H1 (cell line): ENCODE results near the gene VPS11. TPM values are rescaled to one million over a fixed set of nuclear protein-coding genes. Genes with fewer than 3 reads are reported as not detected.

Experiments used
- CTCF ChIA-PET: fragments of 300-600 bp; sonication (Branson Sonifier 250); formaldehyde crosslinking; loops from one replicate; lab custom pipeline; 2021; ENCODE audit not compliant: partially characterized antibody; lab: Charles Lee
- POLR2A ChIA-PET: fragments of 300-600 bp; sonication (Branson Sonifier 250); formaldehyde crosslinking; loops from one replicate; lab custom pipeline; 2021; ENCODE audit warnings: inconsistent platforms; ENCODE audit not compliant: partially characterized antibody; lab: Charles Lee
- DNase-seq, 2 experiments: peaks; one replicate each; pipeline versions ENCODE4 v3.0.0 to v3.0.0-alpha.2; 2010 to 2022; ENCODE audit warnings: low spot score in 2 of 2, low read depth in 1 of 2, mixed read lengths in 1 of 2
- FAIRE-seq: peaks from 2 replicates; lab custom pipeline; 2011; peaks lifted over from hg19 to GRCh38; lab: Jason Lieb, UNC
- H2AFZ ChIP-seq: 2 replicates; pipeline ENCODE4 v1.8.1; 2012; ENCODE audit warnings: low read length, inconsistent platforms
- H2AK5ac ChIP-seq: 2 replicates; pipeline ENCODE4 v1.6.1; 2013; ENCODE audit warnings: low read depth, low read length
- H2BK120ac ChIP-seq: replicated peaks from 2 replicates; pipeline ENCODE3; 2013; ENCODE audit warnings: low read depth, low read length, inconsistent platforms
- H2BK12ac ChIP-seq: 2 replicates; pipeline ENCODE4 v1.6.1; 2013; ENCODE audit warnings: low read depth, low read length
- H2BK15ac ChIP-seq: 2 replicates; pipeline ENCODE4 v1.6.1; 2013; ENCODE audit warnings: low read length
- H2BK20ac ChIP-seq: 2 replicates; pipeline ENCODE4 v1.6.1; 2013; ENCODE audit warnings: low read length
- H2BK5ac ChIP-seq: 2 replicates; pipeline ENCODE4 v1.6.1; 2013; ENCODE audit warnings: low read depth, low read length
- H3K14ac ChIP-seq: 2 replicates; pipeline ENCODE4 v1.6.1; 2013; ENCODE audit warnings: inconsistent platforms; ENCODE audit not compliant: insufficient read length
- H3K18ac ChIP-seq: 2 replicates; pipeline ENCODE4 v1.6.1; 2013; ENCODE audit warnings: low read length; ENCODE audit errors: extremely low read depth
- H3K23ac ChIP-seq: 2 replicates; pipeline ENCODE4 v1.6.1; 2013; ENCODE audit warnings: inconsistent platforms; ENCODE audit not compliant: insufficient read length
- H3K23me2 ChIP-seq: 2 replicates; pipeline ENCODE4 v1.6.1; 2013; ENCODE audit warnings: low read depth, low read length
- H3K27ac ChIP-seq: 2 replicates; pipeline ENCODE4 v1.6.1; 2011; ENCODE audit warnings: low read depth, low read length, inconsistent platforms
- H3K27me3 ChIP-seq, 4 experiments: replicated peaks in 1 of 4; 1 replicate in 1 of 4; 2 replicates in 3 of 4; pipeline versions ENCODE4 v1.6.1 to v1.8.1; 2011 to 2013; ENCODE audit warnings: low read length in 3 of 4, mild to moderate bottlenecking in 3 of 4, inconsistent platforms in 2 of 4, mixed read lengths in 2 of 4, moderate library complexity in 1 of 4; ENCODE audit not compliant: control insufficient read depth in 3 of 4, insufficient read depth in 3 of 4; ENCODE audit errors: extremely low read depth in 1 of 4
- H3K36me3 ChIP-seq, 4 experiments: 2 replicates each; pipeline versions ENCODE4 v1.6.1 to v1.8.1; 2011 to 2013; ENCODE audit warnings: mild to moderate bottlenecking in 4 of 4, low read length in 3 of 4, moderate library complexity in 2 of 4, control low read depth in 1 of 4, inconsistent platforms in 1 of 4; ENCODE audit not compliant: insufficient read depth in 4 of 4, control insufficient read depth in 2 of 4
- H3K4ac ChIP-seq: replicated peaks from 2 replicates; pipeline ENCODE3; 2013; ENCODE audit warnings: low read length, low read depth, mixed read lengths, inconsistent platforms; ENCODE audit not compliant: insufficient read length
- H3K4me1 ChIP-seq, 4 experiments: replicated peaks in 1 of 4; 1 replicate in 1 of 4; 2 replicates in 3 of 4; pipeline versions ENCODE4 v1.6.1 to v1.8.1; 2011 to 2013; ENCODE audit warnings: low read length in 3 of 4, inconsistent platforms in 2 of 4, mixed read lengths in 1 of 4; ENCODE audit not compliant: insufficient read depth in 4 of 4, control insufficient read depth in 3 of 4
- H3K4me2 ChIP-seq, 2 experiments: 2 replicates each; pipeline versions ENCODE4 v1.6.1 to v1.8.1; 2011 to 2013; ENCODE audit warnings: low read depth in 2 of 2, low read length in 2 of 2, control low read depth in 1 of 2, inconsistent platforms in 1 of 2, mild to moderate bottlenecking in 1 of 2; ENCODE audit not compliant: insufficient read depth in 1 of 2
- H3K4me3 ChIP-seq, 4 experiments: fragments of 200-600, 300-600 bp in 1 of 4; sonication (generic), shearing (Covaris generic), sonication (Bioruptor Twin) in 1 of 4; 2 replicates each; pipeline versions ENCODE4 v1.5.1 to v1.8.1; 2011 to 2016; ENCODE audit warnings: low read length in 4 of 4, low read depth in 3 of 4, control low read depth in 2 of 4, inconsistent platforms in 2 of 4, mild to moderate bottlenecking in 2 of 4, mixed read lengths in 1 of 4, moderate library complexity in 1 of 4; ENCODE audit not compliant: insufficient read depth in 2 of 4; ENCODE audit errors: extremely low read depth in 1 of 4
- H3K56ac ChIP-seq: replicated peaks from 2 replicates; pipeline ENCODE3; 2013; ENCODE audit warnings: low read depth, mild to moderate bottlenecking, mixed read lengths, low read length, inconsistent platforms; ENCODE audit not compliant: insufficient read length
- H3K79me1 ChIP-seq: 2 replicates; pipeline ENCODE4 v1.6.1; 2013; ENCODE audit warnings: low read depth, low read length, control low read depth
- H3K79me2 ChIP-seq, 2 experiments: 2 replicates each; pipeline versions ENCODE4 v1.6.1 to v1.8.1; 2012 to 2013; ENCODE audit warnings: low read length in 2 of 2, mild to moderate bottlenecking in 2 of 2, inconsistent platforms in 1 of 2; ENCODE audit not compliant: insufficient read depth in 2 of 2, control insufficient read depth in 1 of 2
- H3K9ac ChIP-seq, 4 experiments: replicated peaks in 1 of 4; 1 replicate in 1 of 4; 2 replicates in 3 of 4; pipeline versions ENCODE4 v1.6.1 to v1.8.1; 2011 to 2013; ENCODE audit warnings: low read depth in 3 of 4, low read length in 3 of 4, control low read depth in 2 of 4, mild to moderate bottlenecking in 2 of 4, moderate library complexity in 2 of 4, inconsistent platforms in 1 of 4; ENCODE audit errors: extremely low read depth in 1 of 4
- H3K9me3 ChIP-seq, 2 experiments: 2 replicates each; pipeline versions ENCODE4 v1.6.1 to v1.8.1; 2012 to 2013; ENCODE audit warnings: mild to moderate bottlenecking in 2 of 2, moderate library complexity in 2 of 2, control low read depth in 1 of 2, inconsistent platforms in 1 of 2, low read depth in 1 of 2, low read length in 1 of 2, mixed read lengths in 1 of 2; ENCODE audit not compliant: insufficient read depth in 2 of 2
- H4K20me1 ChIP-seq, 2 experiments: replicated peaks in 1 of 2; 2 replicates each; pipeline versions ENCODE3 to v1.8.1; 2011 to 2013; ENCODE audit warnings: inconsistent platforms in 2 of 2, low read length in 2 of 2, mild to moderate bottlenecking in 1 of 2; ENCODE audit not compliant: insufficient read depth in 2 of 2, control insufficient read depth in 1 of 2
- H4K5ac ChIP-seq: 2 replicates; pipeline ENCODE4 v1.6.1; 2013; ENCODE audit warnings: low read length, low read depth, mixed read lengths, inconsistent platforms; ENCODE audit not compliant: insufficient read length
- H4K8ac ChIP-seq: 2 replicates; pipeline ENCODE4 v1.8.0; 2013; ENCODE audit warnings: mild to moderate bottlenecking, moderate library complexity, low read length, inconsistent platforms; ENCODE audit not compliant: insufficient read depth; ENCODE audit errors: extremely low read depth
- H4K91ac ChIP-seq: replicated peaks from 2 replicates; pipeline ENCODE3; 2013; ENCODE audit warnings: low read length, mixed read lengths, inconsistent platforms; ENCODE audit not compliant: insufficient read length
- BRCA1 ChIP-seq: IDR thresholded peaks from 2 replicates; pipeline ENCODE4 v1.6.1; 2012; ENCODE audit warnings: low read depth, low read length, improper control_type of control experiment
- CEBPB ChIP-seq: IDR thresholded peaks from 2 replicates; pipeline ENCODE4 v1.6.1; 2012; ENCODE audit warnings: low read depth, low read length
- RNF2 ChIP-seq: fragments of 200-900, 300-1000 bp; sonication (generic); IDR thresholded peaks from 2 replicates; pipeline ENCODE4 v1.7.1; 2016; ENCODE audit warnings: borderline replicate concordance, low read depth, mild to moderate bottlenecking, antibody characterized with exemption, low read length; ENCODE audit not compliant: poor library complexity, severe bottlenecking; ENCODE audit errors: missing control alignments
- whole genome bisulfite sequencing, 2 experiments: shearing (Covaris generic) in 1 of 2; methylation state at CpG; one replicate each; pipeline versions ENCODE4 v1.1.6 to v1.1.7; 2013 to 2015; ENCODE audit warnings: low lambda C conversion rate in 2 of 2, mixed read lengths in 2 of 2, inconsistent platforms in 1 of 2, low coverage in 1 of 2, missing lambda C conversion rate in 1 of 2; ENCODE audit not compliant: insufficient replicate concordance in 2 of 2, insufficient coverage in 1 of 2, insufficient read length in 1 of 2; ENCODE audit errors: extremely low coverage in 1 of 2, missing lambda C conversion rate in 1 of 2; 5-methylcytosine and 5-hydroxymethylcytosine counted together
- polyA plus RNA-seq, 7 experiments: library from polyadenylated mRNA; depleted of rRNA in 3 of 7; stranded (reverse) in 5 of 7; unstranded in 2 of 7; fragments of >200 nt in 5 of 7; fragments of 200-250 nt in 2 of 7; gene quantifications; 1 replicate in 5 of 7; 2 replicates in 1 of 7; 4 replicates in 1 of 7; pipeline versions ENCODE4 v1.2.1 to v1.2.3, GENCODE V29; 2011 to 2013; ENCODE audit warnings: missing spikeins in 2 of 7, mixed read lengths in 2 of 7
- total RNA-seq: library from RNA; stranded (reverse); fragmentation: NEBNext Ultra II Directional; extraction: Animal tissue kit (Norgen Biotek cat#: 25700); gene quantifications from 2 replicates; pipeline ENCODE4 v1.2.1, GENCODE V29; 2021

Gene VPS11
- total and polyA plus RNA-seq, 2 of the 8 experiments (the other 6 are each of a cell fraction or from before 2014, with no cell fraction given): 13.1 to 15.5 TPM

- H3K4me2 ChIP-seq: no peak overlapping the region
- peaks cover 11% of the 10 kb centered on the region for H3K79me1 ChIP-seq
- no peak overlapping the region for H2BK5ac ChIP-seq
- H2AK5ac ChIP-seq: no peak overlapping the region
- ChIA-PET CTCF (interaction anchor here (0.7 to 2.4 kb wide), 4 partner anchors 26 to 250 kb away, joined by 3 to 7 read pairs (median 5); no protein-coding TSS in a partner anchor), POLR2A (interaction anchor here (1.1 to 9.2 kb wide), 2 partner anchors 9 to 20 kb away, joined by 3 to 141 read pairs; partner anchors contain the start of gene VPS11)
- peaks cover 7% of the 10 kb centered on the region; the same call in 1 of the 2 replicates for H3K23me2 ChIP-seq
- H4K91ac ChIP-seq: no peak overlapping the region
- no peak for FAIRE-seq
- H3K9me3 ChIP-seq: no peaks in the 10 kb centered on the region
- H3K27me3 ChIP-seq: no peaks in the 10 kb centered on the region
- no peak overlapping the region for H4K8ac ChIP-seq
- H2AFZ ChIP-seq: no peak overlapping the region
- H3K23ac ChIP-seq: no peak overlapping the region
- H2BK120ac ChIP-seq: no peak overlapping the region
- no peak overlapping the region for H4K5ac ChIP-seq
- H4K20me1 ChIP-seq: peaks cover 0 to 3% of the 10 kb centered on the region in 2 experiments
- H3K14ac ChIP-seq: no peak overlapping the region
- no peak overlapping the region for H3K18ac ChIP-seq
- H3K36me3 ChIP-seq: peaks cover 0 to 24% (median 4%) of the 10 kb centered on the region in 4 experiments; a peak in 2 of 8 replicates
- WGBS, 2 experiments: 94% methylated on average over 5 of the region's 6 CpGs; no CpG with 5 or more reads in 1 of the 2 experiments
- H3K56ac ChIP-seq: no peak overlapping the region
- H3K79me2 ChIP-seq: peaks cover 3 to 19% of the 10 kb centered on the region in 2 experiments; a peak in 3 of 4 replicates
- H3K27ac ChIP-seq: no peak overlapping the region
- H2BK15ac ChIP-seq: no peak overlapping the region
- no peak for TF ChIP-seq BRCA1
- no peak for TF ChIP-seq CEBPB
- no peak for TF ChIP-seq RNF2
- H3K9ac ChIP-seq: no peak overlapping the region
- H3K4me1 ChIP-seq: peaks cover 0 to 5% (median 2%) of the 10 kb centered on the region in 4 experiments; a peak in 2 of 7 replicates
- no peak overlapping the region for H3K4me3 ChIP-seq
- no peak overlapping the region for H3K4ac ChIP-seq
- H2BK12ac ChIP-seq: no peak overlapping the region
- H2BK20ac ChIP-seq: no peak overlapping the region
- no peak for DNase-seq
These were observed 19.5 kb downstream of the VPS11 start for GRCh38 chr11:119087123-119087522.
